ENCODE data around the gene SCG3. TPM values are rescaled to one million over a fixed set of nuclear protein-coding genes. Genes with fewer than 3 reads are reported as not detected.

The SCG3 gene
- total RNA-seq, 1 experiment from 2014 or later, result 22.7 TPM

- Histone ChIP-seq H3K23me2 (ENCODE audit: insufficient read length, low read depth, low read length, poor library complexity, severe bottlenecking) (no peaks in the 10 kb centered on the region), H3K4me2 (ENCODE audit: insufficient read depth, insufficient read length, low read length) (no peak overlapping the region), H3K4me1 (ENCODE audit: insufficient read depth, low read length) (no peaks in the 10 kb centered on the region), H3K56ac (ENCODE audit: insufficient read length, low read depth, low read length) (no peak overlapping the region), H2BK12ac (ENCODE audit: insufficient read length, low read depth, low read length) (no peak overlapping the region), H2AFZ (ENCODE audit: low read length) (no peak overlapping the region), H4K5ac (ENCODE audit: insufficient read length, low read depth, low read length) (no peak overlapping the region), H3K23ac (ENCODE audit: insufficient read length, low read depth, low read length) (no peak overlapping the region), H3K9me3 (ENCODE audit: control insufficient read depth, low read depth, low read length) (no peaks in the 10 kb centered on the region), H4K20me1 (ENCODE audit: control insufficient read depth, insufficient read depth, insufficient read length) (no peaks in the 10 kb centered on the region), H4K91ac (ENCODE audit: insufficient read length, low read depth, low read length) (no peak overlapping the region), H3K4ac (ENCODE audit: low read depth, low read length) (no peak overlapping the region), H3K18ac (ENCODE audit: insufficient read length, low read depth, low read length) (no peak overlapping the region), H2BK5ac (ENCODE audit: insufficient read length, low read length) (no peak overlapping the region), H2BK120ac (ENCODE audit: low read depth, low read length, poor library complexity, severe bottlenecking) (no peak overlapping the region), H2BK15ac (ENCODE audit: low read depth, low read length) (no peak overlapping the region), H2BK20ac (ENCODE audit: low read depth, low read length, poor library complexity, severe bottlenecking) (no peak overlapping the region), H3K14ac (ENCODE audit: insufficient read depth, low read length) (no peak overlapping the region), H3K79me2 (ENCODE audit: insufficient read depth, low read length) (no peaks in the 10 kb centered on the region), H3T11ph (ENCODE audit: low read length) (no peak overlapping the region), H2AK5ac (ENCODE audit: insufficient read length, low read length) (no peak overlapping the region), H3K27ac (ENCODE audit: insufficient read length, low read depth, low read length) (no peak overlapping the region), H3K27me3 (ENCODE audit: insufficient read depth, low read length) (no peaks in the 10 kb centered on the region), H3K79me1 (ENCODE audit: insufficient read depth, low read depth, low read length, poor library complexity, severe bottlenecking) (no peaks in the 10 kb centered on the region), H3K9ac (ENCODE audit: extremely low read depth, insufficient read length, low read length) (no peak overlapping the region), H4K8ac (replicated peaks; ENCODE audit: insufficient read length, low read depth, low read length) (no peak overlapping the region)
- TF ChIP-seq, protein P1, sequence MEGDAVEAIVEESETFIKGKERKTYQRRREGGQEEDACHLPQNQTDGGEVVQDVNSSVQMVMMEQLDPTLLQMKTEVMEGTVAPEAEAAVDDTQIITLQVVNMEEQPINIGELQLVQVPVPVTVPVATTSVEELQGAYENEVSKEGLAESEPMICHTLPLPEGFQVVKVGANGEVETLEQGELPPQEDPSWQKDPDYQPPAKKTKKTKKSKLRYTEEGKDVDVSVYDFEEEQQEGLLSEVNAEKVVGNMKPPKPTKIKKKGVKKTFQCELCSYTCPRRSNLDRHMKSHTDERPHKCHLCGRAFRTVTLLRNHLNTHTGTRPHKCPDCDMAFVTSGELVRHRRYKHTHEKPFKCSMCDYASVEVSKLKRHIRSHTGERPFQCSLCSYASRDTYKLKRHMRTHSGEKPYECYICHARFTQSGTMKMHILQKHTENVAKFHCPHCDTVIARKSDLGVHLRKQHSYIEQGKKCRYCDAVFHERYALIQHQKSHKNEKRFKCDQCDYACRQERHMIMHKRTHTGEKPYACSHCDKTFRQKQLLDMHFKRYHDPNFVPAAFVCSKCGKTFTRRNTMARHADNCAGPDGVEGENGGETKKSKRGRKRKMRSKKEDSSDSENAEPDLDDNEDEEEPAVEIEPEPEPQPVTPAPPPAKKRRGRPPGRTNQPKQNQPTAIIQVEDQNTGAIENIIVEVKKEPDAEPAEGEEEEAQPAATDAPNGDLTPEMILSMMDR (conservative IDR thresholded peaks at IDR 0.05), result no peak
- Mint-ChIP-seq H3K4me1 (no peaks in the 10 kb centered on the region), H3K4me3 (no peak overlapping the region), H3K9me3 (no peaks in the 10 kb centered on the region), H3K36me3 (ENCODE audit: insufficient read depth in 1 of 3, low read depth in 3 of 3) (no peaks in the 10 kb centered on the region), H3K27ac (no peak overlapping the region), H3K27me3 (ENCODE audit: low read depth) (peaks cover 23% of the 10 kb centered on the region)
- WGBS (ENCODE audit: extremely low coverage, insufficient read length, low lambda C conversion rate), result no CpG with 5 or more reads among the region's 4 CpGs
- DNase-seq, result no peak
Observed at GRCh38 chr15:51641490-51642130, 39.7 kb upstream of the SCG3 start.
